Measurements from ENCODE around the gene OR10A2. TPM values are rescaled to one million over a fixed set of nuclear protein-coding genes. Genes with fewer than 3 reads are reported as not detected.

The OR10A2 gene
- total RNA-seq, 2 experiments from 2014 or later: not detected

GRCh38 chr11:6828103-6828502, 34.8 kb upstream of the OR10A2 start:
- H3K27me3 Mint-ChIP-seq: peaks cover 9% of the 10 kb centered on the region
- no peak overlapping the region for H3K4me3 Mint-ChIP-seq
- no peaks in the 10 kb centered on the region for H3K4me1 ChIP-seq (ENCODE audit: insufficient read depth, low read length)
- H3K36me3 Mint-ChIP-seq (ENCODE audit: low read depth): no peaks in the 10 kb centered on the region
- H3K36me3 ChIP-seq (ENCODE audit: insufficient read depth, low read length): no peaks in the 10 kb centered on the region
- no peaks in the 10 kb centered on the region for H3K27me3 ChIP-seq (ENCODE audit: control insufficient read depth in 1 of 2, insufficient read depth in 2 of 2, low read length in 2 of 2)
- ChIA-PET POLR2A (no interaction called here), CTCF (no interaction called here)
- H3K9me3 Mint-ChIP-seq: no peaks in the 10 kb centered on the region
- ATAC-seq (ENCODE audit: poor library complexity) (no peak), DNase-seq (no peak)
- no peak overlapping the region for H3K4me3 ChIP-seq (ENCODE audit: low read length)
- TF ChIP-seq CTCF (IDR thresholded peaks at IDR 0.05): no peak
- intact Hi-C loops (cut with DNase I, micrococcal nuclease): no loop called here
- no peak overlapping the region for H3K27ac Mint-ChIP-seq
- no peaks in the 10 kb centered on the region for H3K9me3 ChIP-seq (ENCODE audit: control insufficient read depth in 1 of 2, insufficient read depth in 1 of 2, low read length in 2 of 2)
- no peaks in the 10 kb centered on the region for H3K4me1 Mint-ChIP-seq (ENCODE audit: low read depth)
- H3K27ac ChIP-seq (ENCODE audit: low read depth in 1 of 2, low read length in 2 of 2): no peak overlapping the region

GRCh38 chr11:6833356-6833755, 29.5 kb upstream of the OR10A2 start:
- no peak for ATAC-seq (ENCODE audit: poor library complexity)
- H3K9me3 ChIP-seq (ENCODE audit: control insufficient read depth in 1 of 2, insufficient read depth in 1 of 2, low read length in 2 of 2): no peaks in the 10 kb centered on the region
- TF ChIP-seq CTCF (IDR thresholded peaks at IDR 0.05): no peak
- H3K4me1 Mint-ChIP-seq (ENCODE audit: low read depth): no peaks in the 10 kb centered on the region
- no peaks in the 10 kb centered on the region for H3K36me3 Mint-ChIP-seq (ENCODE audit: low read depth)
- no peaks in the 10 kb centered on the region for H3K4me1 ChIP-seq (ENCODE audit: insufficient read depth, low read length)
- no peak for DNase-seq
- POLR2A ChIA-PET: no interaction called here
- no peak overlapping the region for H3K27ac Mint-ChIP-seq
- no peaks in the 10 kb centered on the region for H3K9me3 Mint-ChIP-seq
- H3K36me3 ChIP-seq (ENCODE audit: insufficient read depth, low read length): no peaks in the 10 kb centered on the region
- H3K4me3 ChIP-seq (ENCODE audit: low read length): no peak overlapping the region
- H3K4me3 Mint-ChIP-seq: no peak overlapping the region
- H3K27ac ChIP-seq (ENCODE audit: low read depth in 1 of 2, low read length in 2 of 2): no peak overlapping the region
- H3K27me3 Mint-ChIP-seq: no peaks in the 10 kb centered on the region
- CTCF ChIA-PET: no interaction called here
- intact Hi-C loops (cut with DNase I, micrococcal nuclease): no loop called here
- no peaks in the 10 kb centered on the region for H3K27me3 ChIP-seq (ENCODE audit: control insufficient read depth in 1 of 2, insufficient read depth in 2 of 2, low read length in 2 of 2)

GRCh38 chr11:6834021-6834420, 28.8 kb upstream of the OR10A2 start:
- Histone ChIP-seq H3K9me3 (ENCODE audit: control insufficient read depth in 1 of 2, insufficient read depth in 1 of 2, low read length in 2 of 2) (no peaks in the 10 kb centered on the region), H3K27me3 (ENCODE audit: control insufficient read depth in 1 of 2, insufficient read depth in 2 of 2, low read length in 2 of 2) (no peaks in the 10 kb centered on the region), H3K4me1 (ENCODE audit: insufficient read depth, low read length) (no peaks in the 10 kb centered on the region), H3K4me3 (ENCODE audit: low read length) (no peak overlapping the region), H3K36me3 (ENCODE audit: insufficient read depth, low read length) (no peaks in the 10 kb centered on the region), H3K27ac (ENCODE audit: low read depth in 1 of 2, low read length in 2 of 2) (no peak overlapping the region)
- Mint-ChIP-seq H3K4me1 (ENCODE audit: low read depth) (no peaks in the 10 kb centered on the region), H3K4me3 (no peak overlapping the region), H3K36me3 (ENCODE audit: low read depth) (no peaks in the 10 kb centered on the region), H3K27ac (no peak overlapping the region), H3K9me3 (no peaks in the 10 kb centered on the region), H3K27me3 (no peaks in the 10 kb centered on the region)
- intact Hi-C loops (cut with DNase I, micrococcal nuclease): no loop called here
- ATAC-seq (ENCODE audit: poor library complexity) (no peak), DNase-seq (no peak)
- POLR2A ChIA-PET: no interaction called here
- no peak for TF ChIP-seq CTCF (IDR thresholded peaks at IDR 0.05)
- CTCF ChIA-PET: no interaction called here
